ENCODE results near the gene PLEKHO1.

GRCh38 chr1:150111670-150112069 is 38.0 kb upstream of the PLEKHO1 start:
- TF ChIP-seq GATA2 (IDR thresholded peaks at IDR 0.05; ENCODE audit: low read depth, low read length): no peak
- TF ChIP-seq GATA3 (IDR thresholded peaks at IDR 0.05; ENCODE audit: low read depth, low read length): no peak

Data from SH-SY5Y (cell line).